Osteocyte (in vitro differentiated cells): ENCODE data around the gene OTOP3. TPM values are rescaled to one million over a fixed set of nuclear protein-coding genes. Genes with fewer than 3 reads are reported as not detected.

Source experiments
- DNase-seq: peaks from one replicate; pipeline ENCODE4 v3.0.0; 2021; ENCODE audit warnings: mixed read lengths; ENCODE audit not compliant: unreplicated experiment; ENCODE audit errors: extremely low spot score
- H3K27ac Mint-ChIP-seq: one replicate; pipeline ENCODE4 v1.8.0; 2021; ENCODE audit warnings: mild to moderate bottlenecking, mixed read lengths; ENCODE audit not compliant: unreplicated experiment
- H3K27me3 Mint-ChIP-seq: one replicate; pipeline ENCODE4 v1.8.0; 2021; ENCODE audit warnings: mixed read lengths; ENCODE audit not compliant: unreplicated experiment
- H3K36me3 Mint-ChIP-seq: one replicate; pipeline ENCODE4 v1.8.0; 2021; ENCODE audit warnings: mixed read lengths; ENCODE audit not compliant: unreplicated experiment
- H3K4me1 Mint-ChIP-seq: one replicate; pipeline ENCODE4 v1.8.0; 2021; ENCODE audit warnings: mixed read lengths; ENCODE audit not compliant: unreplicated experiment
- H3K4me3 Mint-ChIP-seq: one replicate; pipeline ENCODE4 v1.8.0; 2021; ENCODE audit warnings: mild to moderate bottlenecking, moderate library complexity, mixed read lengths; ENCODE audit not compliant: unreplicated experiment
- H3K9me3 Mint-ChIP-seq: one replicate; pipeline ENCODE4 v1.8.0; 2021; ENCODE audit warnings: mixed read lengths; ENCODE audit not compliant: unreplicated experiment
- CTCF ChIP-seq: fragments of 200-600 bp; sonication (generic); IDR thresholded peaks from 2 replicates; pipeline ENCODE4 v1.5.0; 2021; ENCODE audit warnings: antibody characterized with exemption, mild to moderate bottlenecking, moderate library complexity
- total RNA-seq: library from RNA; stranded (reverse); gene quantifications from 2 replicates; pipeline ENCODE4 v1.2.1, GENCODE V29; 2021

Gene OTOP3
- total RNA-seq, 1 donor from 2014 or later: not detected

- no peak for TF ChIP-seq CTCF
- DNase-seq: no peak
- H3K4me3 Mint-ChIP-seq: no peak overlapping the region
- peaks cover 1% of the 10 kb centered on the region for H3K36me3 Mint-ChIP-seq
- H3K27me3 Mint-ChIP-seq: peaks cover 34% of the 10 kb centered on the region
- H3K4me1 Mint-ChIP-seq: no peaks in the 10 kb centered on the region
- H3K27ac Mint-ChIP-seq: no peak overlapping the region
- no peaks in the 10 kb centered on the region for H3K9me3 Mint-ChIP-seq
Observed at GRCh38 chr17:74943808-74944522, 8.3 kb downstream of the OTOP3 start.

GRCh38 chr17:74945543-74945942, 9.8 kb downstream of the OTOP3 start:
- H3K27me3 Mint-ChIP-seq: peaks cover 32% of the 10 kb centered on the region
- H3K9me3 Mint-ChIP-seq: no peaks in the 10 kb centered on the region

GRCh38 chr17:74946641-74947040, 10.9 kb downstream of the OTOP3 start:
- TF ChIP-seq CTCF: no peak
- no peak overlapping the region for H3K27ac Mint-ChIP-seq
- H3K27me3 Mint-ChIP-seq: peaks cover 32% of the 10 kb centered on the region
- no peaks in the 10 kb centered on the region for H3K4me1 Mint-ChIP-seq
- no peaks in the 10 kb centered on the region for H3K36me3 Mint-ChIP-seq
- H3K9me3 Mint-ChIP-seq: no peaks in the 10 kb centered on the region
- H3K4me3 Mint-ChIP-seq: no peak overlapping the region
- DNase-seq: no peak

More at GRCh38 chr17:74945543-74945942, 9.8 kb downstream of the OTOP3 start:
- DNase-seq: no peak
- H3K27ac Mint-ChIP-seq: no peak overlapping the region
- H3K4me3 Mint-ChIP-seq: no peak overlapping the region
- no peaks in the 10 kb centered on the region for H3K36me3 Mint-ChIP-seq
- H3K4me1 Mint-ChIP-seq: no peaks in the 10 kb centered on the region
- TF ChIP-seq CTCF: no peak

- no peak overlapping the region for H3K4me3 Mint-ChIP-seq
- DNase-seq: no peak
- no peaks in the 10 kb centered on the region for H3K36me3 Mint-ChIP-seq
- TF ChIP-seq CTCF: no peak
- no peaks in the 10 kb centered on the region for H3K9me3 Mint-ChIP-seq
- no peaks in the 10 kb centered on the region for H3K4me1 Mint-ChIP-seq
- peaks cover 27% of the 10 kb centered on the region for H3K27me3 Mint-ChIP-seq
- no peak overlapping the region for H3K27ac Mint-ChIP-seq
Observed at GRCh38 chr17:74947041-74947754, 11.5 kb downstream of the OTOP3 start.

GRCh38 chr17:74949455-74950115, 13.9 kb downstream of the OTOP3 start:
- no peak for DNase-seq
- H3K4me3 Mint-ChIP-seq: no peak overlapping the region
- no peak for TF ChIP-seq CTCF
- H3K4me1 Mint-ChIP-seq: no peaks in the 10 kb centered on the region
- H3K9me3 Mint-ChIP-seq: no peaks in the 10 kb centered on the region
- H3K27ac Mint-ChIP-seq: no peak overlapping the region
- H3K36me3 Mint-ChIP-seq: no peaks in the 10 kb centered on the region
- peaks cover 20% of the 10 kb centered on the region for H3K27me3 Mint-ChIP-seq
